ENCODE measurements around the gene RMDN2.

RMDN2 gene

DNA sequence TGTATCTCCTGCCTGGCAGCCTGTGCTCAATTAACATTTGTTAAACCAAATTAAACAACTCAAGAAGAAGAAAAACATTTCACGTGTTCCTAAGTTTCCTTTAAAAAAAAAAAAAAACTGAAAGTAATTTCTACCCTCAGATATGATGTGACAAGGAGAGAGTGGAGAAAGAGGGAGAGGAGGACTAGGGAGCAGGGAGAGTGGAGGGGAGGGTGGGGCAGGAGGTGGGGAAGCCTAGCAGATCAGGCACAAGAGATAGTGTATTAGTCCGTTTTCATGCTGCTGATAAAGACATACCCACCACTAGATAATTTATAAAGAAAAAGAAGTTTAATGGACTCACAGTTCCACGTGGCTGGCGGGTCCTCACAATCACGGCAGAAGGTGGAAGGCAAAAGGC is 104.4 kb downstream of the RMDN2 start:
- DNase-seq (ENCODE audit: low read depth): no peak
- no peak overlapping the region for H3K4me3 ChIP-seq (ENCODE audit: low read depth, low read length)

- DNase-seq (ENCODE audit: low read depth): peak; percentile 36
- H3K4me3 ChIP-seq (ENCODE audit: low read depth, low read length): no peak overlapping the region
These were observed 105.7 kb downstream of the RMDN2 start for GRCh38 chr2:38030635-38031355.

DNA sequence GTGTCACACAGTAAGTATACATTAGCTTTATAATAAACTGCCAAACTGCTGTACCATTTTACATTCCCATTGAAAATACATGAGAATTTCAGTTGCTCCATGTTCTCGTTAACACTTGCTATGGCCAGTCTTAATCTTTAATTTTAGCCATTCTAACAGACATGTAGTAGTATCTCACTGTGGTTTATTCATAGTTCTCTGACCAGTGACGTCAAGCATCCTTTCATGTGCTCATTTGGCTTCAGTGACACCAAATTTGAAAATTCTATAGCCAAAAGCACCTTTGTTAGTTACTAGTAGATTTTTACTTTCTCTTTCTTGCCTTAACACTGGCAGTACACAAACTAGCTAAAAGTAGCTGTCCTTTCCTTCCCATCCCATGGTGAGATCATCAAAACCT is 107.9 kb downstream of the RMDN2 start:
- H3K4me3 ChIP-seq (ENCODE audit: low read depth, low read length): no peak overlapping the region
- no peak for DNase-seq (ENCODE audit: low read depth)

DNA sequence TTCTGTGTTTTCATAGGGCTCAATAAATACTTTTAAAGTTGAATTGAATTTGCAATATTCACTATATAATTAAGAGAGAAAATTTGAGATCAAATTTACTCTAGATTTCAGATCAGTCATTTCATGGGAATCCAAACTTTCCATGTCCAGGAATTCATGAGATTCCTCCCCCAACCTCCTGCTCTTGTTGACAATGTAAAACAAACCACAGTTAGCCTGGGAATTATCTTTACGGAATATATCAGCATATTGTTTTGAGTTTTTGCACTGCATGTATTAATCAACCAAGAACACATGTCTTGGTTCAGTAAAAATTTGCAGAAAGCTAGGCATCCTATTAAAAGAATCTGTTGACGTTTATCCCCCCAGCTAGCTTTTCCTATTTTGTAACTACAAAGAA is 108.6 kb downstream of the RMDN2 start:
- no peak for DNase-seq (ENCODE audit: low read depth)
- no peak overlapping the region for H3K4me3 ChIP-seq (ENCODE audit: low read depth, low read length)

DNA sequence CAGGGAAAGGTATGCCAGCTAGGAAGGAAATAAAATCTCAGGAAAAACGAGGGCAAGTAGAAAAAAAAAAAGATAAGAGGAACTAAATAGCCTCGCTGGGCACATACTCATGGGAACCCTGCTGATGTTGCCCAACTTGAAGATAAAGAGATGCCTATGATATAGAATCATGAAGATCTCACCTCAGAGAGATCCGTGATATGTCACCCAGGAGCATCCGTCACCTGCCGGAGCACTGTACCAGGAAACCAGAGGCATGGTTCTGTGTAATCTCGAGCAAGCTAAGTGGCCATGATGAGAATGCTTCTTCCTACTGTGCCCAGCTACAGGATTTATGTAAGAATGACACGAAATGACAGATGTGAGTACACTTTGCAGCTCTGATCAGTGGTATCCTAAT is 110.9 kb downstream of the RMDN2 start:
- DNase-seq (ENCODE audit: low read depth): no peak
- H3K4me3 ChIP-seq (ENCODE audit: low read depth, low read length): no peak overlapping the region

GRCh38 chr2:38037325-38037724 is 112.2 kb downstream of the RMDN2 start:
- no peak overlapping the region for H3K4me3 ChIP-seq (ENCODE audit: low read depth, low read length)
- DNase-seq (ENCODE audit: low read depth): no peak

- peak overlapping the region; percentile 33 for H3K4me3 ChIP-seq (ENCODE audit: low read depth, low read length)
- DNase-seq (ENCODE audit: low read depth): no peak
These were observed 112.9 kb downstream of the RMDN2 start for GRCh38 chr2:38037757-38038621.

DNA sequence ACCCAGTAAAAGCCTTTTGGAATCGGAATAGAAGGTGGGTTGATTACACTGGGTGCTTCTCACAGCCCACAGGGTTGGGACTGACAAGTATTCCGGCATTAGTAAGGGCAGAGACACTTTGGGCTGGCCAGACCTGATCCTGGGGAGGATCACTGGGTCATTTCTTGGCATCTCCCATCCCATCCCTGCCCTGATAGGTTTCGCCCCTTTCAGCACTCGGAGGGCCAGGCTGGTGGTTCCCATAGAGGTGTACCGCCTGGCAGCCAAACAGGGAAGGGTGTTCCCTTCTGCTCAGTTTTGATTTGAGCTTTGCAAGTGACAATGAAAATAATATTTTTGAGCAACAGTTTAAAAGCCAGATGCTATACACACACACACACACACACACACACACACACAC is 113.6 kb downstream of the RMDN2 start:
- H3K4me3 ChIP-seq (ENCODE audit: low read depth, low read length): peak overlapping the region; percentile 33
- DNase-seq (ENCODE audit: low read depth): no peak

DNA sequence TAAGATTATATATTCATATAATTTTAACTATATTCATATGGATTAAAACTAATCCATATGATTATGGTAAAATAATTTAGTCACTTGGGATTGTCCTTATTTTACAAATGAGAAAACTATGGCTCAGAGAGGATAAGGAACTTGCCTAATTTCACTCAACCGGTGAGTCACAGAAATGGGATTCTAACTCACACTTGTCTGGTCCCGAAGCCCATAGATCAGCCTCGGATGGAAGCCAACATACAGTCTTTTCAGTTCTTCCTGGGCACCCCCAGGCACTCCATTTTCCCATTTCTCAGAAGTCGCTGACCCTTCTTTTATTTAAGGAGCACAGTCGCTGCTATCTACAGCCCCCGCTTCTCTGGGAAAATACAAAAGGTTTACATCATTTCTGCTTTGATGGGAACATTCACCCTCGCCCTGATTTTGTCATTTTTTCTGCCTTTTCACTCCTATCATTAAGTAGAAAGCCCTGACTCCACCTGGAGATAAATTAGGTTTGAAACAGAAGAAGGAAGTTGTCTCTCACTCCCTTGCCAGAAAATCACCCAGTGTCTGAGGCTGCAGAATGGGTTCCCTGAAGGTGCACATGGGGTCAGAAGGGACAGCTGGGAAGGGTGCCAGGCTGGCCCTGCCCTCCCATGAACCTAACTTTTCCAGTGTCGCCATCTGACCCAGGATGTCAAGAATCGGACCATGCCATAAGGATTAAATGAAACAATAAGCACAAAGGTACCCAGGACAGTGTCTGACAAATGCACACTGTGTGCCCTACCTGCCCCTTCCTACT is 114.2 kb downstream of the RMDN2 start:
- no peak overlapping the region for H3K4me3 ChIP-seq (ENCODE audit: low read depth, low read length)
- DNase-seq (ENCODE audit: low read depth): no peak

DNA sequence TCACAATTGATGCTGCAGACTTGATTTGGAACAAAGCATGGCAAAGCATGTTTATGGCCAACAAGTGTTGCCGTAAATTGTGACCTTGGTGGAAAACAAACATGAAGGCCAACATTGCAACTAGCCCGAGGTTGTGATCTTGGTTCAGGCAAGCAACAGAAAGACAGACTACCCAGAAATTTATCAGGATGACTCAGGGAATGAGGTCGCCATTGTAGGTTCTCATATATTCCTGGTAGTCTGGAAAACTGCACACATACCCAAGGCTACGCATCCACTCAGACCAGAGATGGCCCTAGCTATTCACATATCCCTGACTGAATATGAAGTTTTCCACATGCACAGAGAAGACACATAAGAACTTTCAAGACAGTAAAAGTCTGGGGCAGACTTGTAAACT is 120.7 kb downstream of the RMDN2 start:
- no peak for DNase-seq (ENCODE audit: low read depth)
- H3K4me3 ChIP-seq (ENCODE audit: low read depth, low read length): no peak overlapping the region

DNA sequence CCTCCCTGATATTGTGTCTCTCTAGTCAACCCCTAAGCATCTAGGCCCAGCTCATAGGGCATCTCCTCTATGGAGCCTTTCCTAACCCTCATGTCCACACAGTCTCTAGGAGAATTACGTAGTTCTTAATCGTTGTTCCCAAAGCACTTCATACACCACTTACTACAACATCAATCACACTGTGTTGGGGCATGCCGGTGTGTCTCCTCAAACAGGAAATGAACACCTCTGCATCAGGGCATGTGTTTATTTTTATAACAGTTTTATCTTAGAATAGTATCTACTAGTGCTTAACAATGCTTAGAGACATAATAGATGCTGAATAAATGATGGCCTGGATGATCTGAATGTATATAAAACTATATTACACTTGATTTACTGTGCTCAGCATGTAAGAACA is 131.1 kb downstream of the RMDN2 start:
- no peak for DNase-seq (ENCODE audit: low read depth)
- H3K4me3 ChIP-seq (ENCODE audit: low read depth, low read length): no peak overlapping the region

- DNase-seq (ENCODE audit: low read depth): no peak
- no peak overlapping the region for H3K4me3 ChIP-seq (ENCODE audit: low read depth, low read length)
These were observed 132.7 kb downstream of the RMDN2 start for GRCh38 chr2:38057651-38058410.

GRCh38 chr2:38060236-38061018 is 135.3 kb downstream of the RMDN2 start:
- H3K4me3 ChIP-seq (ENCODE audit: low read depth, low read length): no peak overlapping the region

DNA sequence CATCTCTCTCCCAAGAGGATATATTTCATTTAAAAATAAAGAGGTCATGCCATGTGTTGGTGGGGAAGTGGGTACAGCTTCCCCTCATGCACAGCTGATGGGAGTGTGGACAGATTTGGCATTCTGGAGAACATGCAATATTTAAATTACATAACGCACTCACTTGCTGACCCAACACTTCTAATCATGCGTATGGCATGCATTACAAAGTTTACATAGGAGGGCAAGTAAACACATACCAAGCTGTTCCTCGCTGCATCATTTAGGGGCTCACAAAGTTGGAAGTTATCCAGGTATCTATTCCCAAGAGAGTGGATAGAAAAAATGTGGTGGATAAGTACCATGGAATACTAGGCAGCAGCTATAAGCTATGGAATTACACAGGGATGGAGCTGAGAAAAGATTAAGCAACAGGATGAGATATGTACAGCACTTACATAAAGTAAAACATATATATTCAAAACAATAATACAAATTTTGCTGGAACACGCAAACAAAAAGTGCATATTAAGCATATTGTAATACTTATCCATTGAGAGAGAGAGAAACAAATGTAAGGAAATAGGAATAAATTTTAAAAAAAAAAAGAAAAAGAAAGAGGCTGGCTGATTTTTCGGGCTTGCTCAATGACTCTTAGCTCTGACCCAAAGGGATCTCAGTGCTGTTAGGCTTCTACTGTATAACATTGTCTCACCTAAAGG is 139.9 kb downstream of the RMDN2 start:
- H3K4me3 ChIP-seq (ENCODE audit: low read depth, low read length): no peak overlapping the region
- DNase-seq (ENCODE audit: low read depth): peak; percentile 53

More at GRCh38 chr2:38060236-38061018, 135.3 kb downstream of the RMDN2 start:
- DNase-seq (ENCODE audit: low read depth): no peak

DNA sequence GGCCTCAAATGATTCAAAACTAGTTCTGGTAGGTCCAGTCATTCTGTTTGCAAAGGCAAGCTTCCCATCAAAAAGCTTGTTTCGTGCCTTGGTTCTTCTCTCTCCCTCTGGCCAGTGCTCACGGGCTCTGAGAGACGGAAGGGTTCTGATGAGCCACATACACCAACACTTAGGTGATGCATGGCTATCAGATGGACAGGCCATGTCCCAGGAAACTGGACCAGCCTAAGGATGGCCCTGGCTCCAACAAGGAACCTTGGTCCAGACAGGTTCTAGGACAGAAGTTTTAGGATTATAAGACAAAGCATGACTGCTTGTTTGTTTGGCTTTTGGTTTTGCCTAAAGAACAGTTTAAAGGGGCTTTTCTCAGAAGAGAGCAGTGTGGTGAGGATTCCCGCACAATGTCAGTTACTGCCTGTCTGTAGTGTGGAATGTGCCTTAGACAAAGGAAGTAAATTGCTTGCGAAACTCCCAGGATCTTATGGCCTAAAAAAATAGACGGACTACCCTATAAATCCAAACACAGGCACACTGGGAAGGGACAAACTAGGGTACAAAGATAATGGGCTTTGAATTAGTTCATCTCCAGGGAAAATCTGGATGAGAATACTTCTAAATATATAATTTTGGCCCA is 140.5 kb downstream of the RMDN2 start:
- DNase-seq (ENCODE audit: low read depth): peak; percentile 32
- no peak overlapping the region for H3K4me3 ChIP-seq (ENCODE audit: low read depth, low read length)

DNA sequence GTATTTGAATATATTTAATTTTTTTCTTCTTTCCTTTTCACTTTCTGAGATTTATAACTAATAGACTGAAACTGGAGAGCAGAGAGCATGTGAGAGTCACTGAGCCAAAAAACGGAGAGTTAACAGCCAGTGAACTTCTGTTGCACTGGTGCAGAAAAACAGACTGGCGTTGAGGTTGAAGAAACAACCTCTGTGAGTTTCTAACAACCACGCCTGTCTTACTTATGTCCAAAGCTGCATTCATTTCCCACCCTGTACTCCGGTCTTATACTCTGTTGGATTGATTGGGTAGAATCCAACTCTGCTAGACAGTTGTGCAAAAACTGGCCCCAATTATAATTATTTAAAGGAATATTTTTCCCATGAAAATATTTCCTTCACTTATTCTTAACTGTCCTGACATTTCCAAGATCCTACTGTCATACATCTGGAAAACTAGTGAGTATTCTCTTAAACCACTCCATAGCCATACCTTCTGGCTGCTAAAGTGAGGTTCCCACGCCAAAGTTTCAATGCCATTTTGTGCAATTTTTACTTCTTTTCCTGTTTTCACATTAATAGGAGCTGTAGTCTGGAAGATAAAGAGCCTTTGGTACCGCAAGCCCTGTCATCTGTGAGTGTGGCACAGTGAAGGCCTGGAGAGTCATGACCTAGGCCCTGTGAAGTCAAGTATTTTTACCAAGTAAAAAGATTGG is 141.5 kb downstream of the RMDN2 start:
- H3K4me3 ChIP-seq (ENCODE audit: low read depth, low read length): no peak overlapping the region
- no peak for DNase-seq (ENCODE audit: low read depth)

Data from skeletal muscle cell (primary cell).